OCI-LY1 (cell line): ENCODE measurements around the gene HJURP.

Experiments
- H2AFZ ChIP-seq: fragments of 200-600 bp; sonication (generic), shearing (Covaris generic); 2 replicates; pipeline ENCODE4 v1.6.0; 2014; ENCODE audit warnings: antibody characterized with exemption, mild to moderate bottlenecking, low read length
- H3F3A ChIP-seq: fragments of 200-600 bp; sonication (generic), shearing (Covaris generic); 2 replicates; pipeline ENCODE4 v1.6.0; 2014; ENCODE audit warnings: mild to moderate bottlenecking, antibody characterized with exemption, low read length, moderate library complexity; ENCODE audit not compliant: insufficient read depth
- H3K27ac ChIP-seq: fragments of 200-600 bp; sonication (generic); 2 replicates; pipeline ENCODE4 v1.5.1; 2014; ENCODE audit warnings: low read length, mixed run types, mild to moderate bottlenecking, low read depth; ENCODE audit not compliant: poor library complexity, severe bottlenecking
- H3K27me3 ChIP-seq: fragments of 200-600 bp; sonication (generic); 2 replicates; pipeline ENCODE4 v1.6.0; 2014; ENCODE audit warnings: antibody characterized with exemption, mild to moderate bottlenecking, low read length, moderate library complexity; ENCODE audit not compliant: insufficient read depth
- H3K36me3 ChIP-seq: fragments of 200-600 bp; sonication (generic); 2 replicates; pipeline ENCODE4 v1.6.1; 2014; ENCODE audit warnings: mild to moderate bottlenecking, antibody characterized with exemption, low read length, moderate library complexity, mixed read lengths; ENCODE audit not compliant: insufficient read depth
- H3K4me1 ChIP-seq: fragments of 200-600 bp; sonication (generic); 2 replicates; pipeline ENCODE4 v1.5.1; 2014; ENCODE audit warnings: mild to moderate bottlenecking, low read length, moderate library complexity; ENCODE audit not compliant: insufficient read depth, severe bottlenecking
- H3K4me2 ChIP-seq: fragments of 200-600 bp; sonication (generic), shearing (Covaris generic); 2 replicates; pipeline ENCODE4 v1.6.1; 2014; ENCODE audit warnings: low read length
- H3K4me3 ChIP-seq: fragments of 200-600 bp; sonication (generic); 2 replicates; pipeline ENCODE4 v1.5.1; 2014; ENCODE audit warnings: low read length, low read depth, mild to moderate bottlenecking, mixed read lengths; ENCODE audit not compliant: poor library complexity, severe bottlenecking
- H3K79me2 ChIP-seq: fragments of 200-600 bp; shearing (Covaris generic); 2 replicates; pipeline ENCODE4 v1.6.1; 2016; ENCODE audit warnings: mixed run types, low read length, mixed read lengths; ENCODE audit not compliant: insufficient read depth
- H3K9ac ChIP-seq: fragments of 200-600 bp; sonication (generic), shearing (Covaris generic); 2 replicates; pipeline ENCODE4 v1.6.1; 2014; ENCODE audit warnings: mild to moderate bottlenecking, low read length, mixed read lengths
- H3K9me2 ChIP-seq: fragments of 200-600 bp; sonication (generic), shearing (Covaris generic); 2 replicates; pipeline ENCODE4 v1.6.1; 2014; ENCODE audit warnings: low read depth, mild to moderate bottlenecking, low read length, mixed read lengths
- H3K9me3 ChIP-seq: fragments of 200-600 bp; shearing (Covaris generic); 2 replicates; pipeline ENCODE4 v1.6.1; 2014; ENCODE audit warnings: low read length, mixed read lengths
- H4K20me1 ChIP-seq: fragments of 200-600 bp; sonication (generic), shearing (Covaris generic); 2 replicates; pipeline ENCODE4 v1.6.0; 2016; ENCODE audit warnings: mild to moderate bottlenecking, low read length; ENCODE audit not compliant: insufficient read depth
- CTCF ChIP-seq: fragments of 200-600 bp; sonication (generic), shearing (Covaris generic); IDR thresholded peaks from 2 replicates; pipeline ENCODE4 v1.5.1; 2017; ENCODE audit warnings: mild to moderate bottlenecking, antibody characterized with exemption, low read length, moderate library complexity, mixed read lengths
- EZH2 ChIP-seq: fragments of 200-600 bp; sonication (generic), shearing (Covaris generic); IDR thresholded peaks from 2 replicates; pipeline ENCODE4 v1.8.0; 2017; ENCODE audit warnings: borderline replicate concordance, mixed run types, mild to moderate bottlenecking, antibody characterized with exemption, low read length, moderate library complexity, mixed read lengths

The HJURP gene

GRCh38 chr2:233801357-233802131 is 52.8 kb downstream of the HJURP start:
- H3K9me3 ChIP-seq = no peaks in the 10 kb centered on the region
- H3K4me2 ChIP-seq = no peak overlapping the region
- H3K27ac ChIP-seq = no peak overlapping the region
- H2AFZ ChIP-seq = no peak overlapping the region
- no peak overlapping the region for H3K4me3 ChIP-seq
- H3K36me3 ChIP-seq = no peaks in the 10 kb centered on the region
- TF ChIP-seq CTCF (no peak), EZH2 (no peak)
- no peak overlapping the region for H3K9ac ChIP-seq
- no peaks in the 10 kb centered on the region for H3F3A ChIP-seq
- no peaks in the 10 kb centered on the region for H3K9me2 ChIP-seq
- no peaks in the 10 kb centered on the region for H4K20me1 ChIP-seq
- no peaks in the 10 kb centered on the region for H3K79me2 ChIP-seq
- no peaks in the 10 kb centered on the region for H3K4me1 ChIP-seq
- no peaks in the 10 kb centered on the region for H3K27me3 ChIP-seq

GRCh38 chr2:233800208-233800607 is 54.1 kb downstream of the HJURP start:
- no peaks in the 10 kb centered on the region for H3K79me2 ChIP-seq
- H3K36me3 ChIP-seq = no peaks in the 10 kb centered on the region
- H3K4me1 ChIP-seq = no peaks in the 10 kb centered on the region
- H3K27ac ChIP-seq = no peak overlapping the region
- no peak overlapping the region for H3K4me2 ChIP-seq
- TF ChIP-seq CTCF = no peak
- no peak for TF ChIP-seq EZH2
- no peaks in the 10 kb centered on the region for H3K9me2 ChIP-seq
- no peaks in the 10 kb centered on the region for H4K20me1 ChIP-seq
- H2AFZ ChIP-seq = no peak overlapping the region
- no peak overlapping the region for H3K9ac ChIP-seq
- H3F3A ChIP-seq = no peaks in the 10 kb centered on the region
- H3K4me3 ChIP-seq = no peak overlapping the region
- no peaks in the 10 kb centered on the region for H3K27me3 ChIP-seq
- no peaks in the 10 kb centered on the region for H3K9me3 ChIP-seq

GRCh38 chr2:233799716-233800115 is 54.6 kb downstream of the HJURP start:
- Histone ChIP-seq H2AFZ (no peak overlapping the region), H3K36me3 (no peaks in the 10 kb centered on the region), H3F3A (no peaks in the 10 kb centered on the region), H4K20me1 (no peaks in the 10 kb centered on the region), H3K4me1 (no peaks in the 10 kb centered on the region), H3K27ac (no peak overlapping the region), H3K9ac (no peak overlapping the region), H3K79me2 (no peaks in the 10 kb centered on the region), H3K4me2 (no peak overlapping the region), H3K4me3 (no peak overlapping the region), H3K9me3 (no peaks in the 10 kb centered on the region), H3K9me2 (no peaks in the 10 kb centered on the region), H3K27me3 (no peaks in the 10 kb centered on the region)
- TF ChIP-seq CTCF = no peak
